GM10266 (cell line): Measurements from ENCODE around the gene TRIO.

Experiments
- DNase-seq: peaks from one replicate; pipeline ENCODE4 v3.0.0; 2012; ENCODE audit errors: extremely low spot score
- TF ChIP-seq, protein P1 (sequence below): IDR thresholded peaks from 2 replicates; pipeline ENCODE4 v1.5.1; 2012; ENCODE audit warnings: mild to moderate bottlenecking, low read depth; ENCODE audit not compliant: control insufficient read depth, insufficient read depth; ENCODE audit errors: missing control alignments

Gene TRIO

DNA sequence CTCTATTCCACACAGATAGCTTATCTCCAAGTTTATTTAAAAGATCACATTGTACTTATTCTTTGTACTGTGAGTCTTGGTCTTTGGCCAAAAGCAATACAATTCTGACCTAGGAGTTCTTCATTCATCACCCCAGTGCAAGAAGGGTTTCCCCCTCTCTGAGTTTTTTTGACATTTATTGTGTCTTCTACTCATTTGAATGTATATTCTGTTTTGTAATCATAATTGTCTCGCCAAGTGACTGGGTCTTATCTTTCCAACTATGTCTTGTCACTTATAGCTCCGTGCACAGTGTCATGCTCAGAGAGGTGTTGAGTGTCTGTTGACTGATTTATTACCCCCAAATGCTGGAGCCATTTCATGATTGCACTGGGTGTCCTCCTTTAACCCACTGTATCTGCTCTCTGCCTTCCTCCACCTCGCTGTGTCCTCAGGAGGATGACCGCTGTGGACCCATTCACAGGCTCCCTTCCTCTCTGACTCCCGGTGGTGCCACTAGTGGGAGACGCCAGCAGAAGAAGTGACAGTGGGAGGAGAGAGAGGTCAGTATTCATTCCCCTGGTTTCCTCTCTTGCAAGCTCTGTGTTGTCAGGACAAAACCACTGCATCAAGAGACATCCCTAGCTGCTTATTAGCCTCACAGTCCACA, 11.2 kb upstream of the TRIO start:
- no peak for DNase-seq
- TF ChIP-seq, protein P1, sequence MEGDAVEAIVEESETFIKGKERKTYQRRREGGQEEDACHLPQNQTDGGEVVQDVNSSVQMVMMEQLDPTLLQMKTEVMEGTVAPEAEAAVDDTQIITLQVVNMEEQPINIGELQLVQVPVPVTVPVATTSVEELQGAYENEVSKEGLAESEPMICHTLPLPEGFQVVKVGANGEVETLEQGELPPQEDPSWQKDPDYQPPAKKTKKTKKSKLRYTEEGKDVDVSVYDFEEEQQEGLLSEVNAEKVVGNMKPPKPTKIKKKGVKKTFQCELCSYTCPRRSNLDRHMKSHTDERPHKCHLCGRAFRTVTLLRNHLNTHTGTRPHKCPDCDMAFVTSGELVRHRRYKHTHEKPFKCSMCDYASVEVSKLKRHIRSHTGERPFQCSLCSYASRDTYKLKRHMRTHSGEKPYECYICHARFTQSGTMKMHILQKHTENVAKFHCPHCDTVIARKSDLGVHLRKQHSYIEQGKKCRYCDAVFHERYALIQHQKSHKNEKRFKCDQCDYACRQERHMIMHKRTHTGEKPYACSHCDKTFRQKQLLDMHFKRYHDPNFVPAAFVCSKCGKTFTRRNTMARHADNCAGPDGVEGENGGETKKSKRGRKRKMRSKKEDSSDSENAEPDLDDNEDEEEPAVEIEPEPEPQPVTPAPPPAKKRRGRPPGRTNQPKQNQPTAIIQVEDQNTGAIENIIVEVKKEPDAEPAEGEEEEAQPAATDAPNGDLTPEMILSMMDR = no peak

DNA sequence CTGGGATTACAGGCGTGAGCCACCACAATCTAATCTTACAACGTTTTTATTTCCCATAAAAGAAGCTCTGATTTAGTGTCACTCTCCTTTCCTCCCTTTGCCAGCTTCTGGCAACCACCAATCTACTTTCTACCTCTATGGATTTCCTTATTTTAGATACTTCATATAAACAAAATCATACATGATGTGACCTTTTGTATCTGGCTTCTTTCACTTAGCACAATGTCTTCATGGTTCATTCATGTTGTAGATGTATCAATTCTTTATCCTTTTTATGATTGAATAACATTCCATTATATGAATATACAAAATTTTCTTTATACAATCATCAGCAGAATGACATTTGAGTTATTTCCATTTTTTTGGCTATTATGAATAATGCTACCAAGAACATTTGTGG, 9.7 kb upstream of the TRIO start:
- no peak for DNase-seq
- TF ChIP-seq, protein P1 = no peak

DNA sequence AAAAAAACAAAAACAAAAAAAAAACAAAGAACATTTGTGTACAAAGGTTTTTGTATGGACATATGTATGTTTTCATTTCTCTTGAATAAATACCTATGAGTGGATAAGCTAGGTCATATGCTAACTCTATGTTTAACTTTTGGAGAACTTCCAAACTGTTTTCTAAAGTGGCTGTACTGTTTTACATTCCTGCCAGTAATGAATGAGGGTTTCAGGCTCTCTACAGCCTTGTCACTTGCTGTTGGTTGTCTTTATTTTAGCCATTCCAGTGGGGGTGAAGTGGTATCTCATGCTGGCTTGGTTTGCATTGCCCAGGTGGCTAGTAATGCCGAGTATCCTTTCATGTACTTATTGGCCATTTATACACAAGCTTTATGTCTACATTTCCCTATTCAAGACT, 9.1 kb upstream of the TRIO start:
- TF ChIP-seq, protein P1 = no peak
- DNase-seq = no peak

DNA sequence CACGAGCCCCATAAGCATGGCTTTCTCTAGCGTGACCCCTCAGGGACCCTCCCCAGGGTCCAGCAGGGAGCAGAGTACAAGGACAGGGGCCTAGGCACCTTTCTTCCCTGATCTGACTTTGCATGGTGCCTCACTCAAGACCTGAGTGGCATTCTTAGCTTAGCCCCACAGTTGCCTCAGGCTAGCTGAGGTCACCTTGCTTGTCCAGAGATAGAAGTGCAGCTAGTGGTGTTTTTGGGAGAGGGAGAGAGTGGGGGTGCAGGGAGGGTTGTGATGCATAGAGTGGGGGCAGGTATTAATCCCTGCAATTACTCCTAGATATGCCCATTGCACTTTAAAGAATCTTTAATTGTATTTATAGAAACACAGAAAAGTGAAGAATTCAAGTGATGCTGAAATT, 8.4 kb upstream of the TRIO start:
- DNase-seq = no peak
- TF ChIP-seq, protein P1 = no peak

DNA sequence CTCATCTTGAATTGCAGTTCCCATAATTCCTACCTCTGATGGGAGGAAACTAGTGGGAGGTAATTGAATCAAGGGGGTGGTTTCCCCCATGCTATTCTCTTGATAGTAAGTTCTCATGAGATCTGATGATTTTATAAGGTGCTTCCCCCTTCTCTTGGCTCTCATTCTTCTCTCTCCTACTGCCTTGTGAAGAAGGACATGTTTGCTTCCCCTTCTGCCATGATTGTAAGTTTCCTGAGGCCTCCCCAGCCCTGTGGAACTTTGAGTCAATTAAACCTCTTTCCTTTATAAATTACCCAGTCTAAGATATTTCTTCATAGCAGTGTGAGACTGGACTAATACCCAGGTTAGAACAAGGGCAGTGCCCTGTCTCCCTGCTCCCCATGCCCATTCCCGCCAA, 7.5 kb upstream of the TRIO start:
- DNase-seq = no peak
- TF ChIP-seq, protein P1 = no peak

DNA sequence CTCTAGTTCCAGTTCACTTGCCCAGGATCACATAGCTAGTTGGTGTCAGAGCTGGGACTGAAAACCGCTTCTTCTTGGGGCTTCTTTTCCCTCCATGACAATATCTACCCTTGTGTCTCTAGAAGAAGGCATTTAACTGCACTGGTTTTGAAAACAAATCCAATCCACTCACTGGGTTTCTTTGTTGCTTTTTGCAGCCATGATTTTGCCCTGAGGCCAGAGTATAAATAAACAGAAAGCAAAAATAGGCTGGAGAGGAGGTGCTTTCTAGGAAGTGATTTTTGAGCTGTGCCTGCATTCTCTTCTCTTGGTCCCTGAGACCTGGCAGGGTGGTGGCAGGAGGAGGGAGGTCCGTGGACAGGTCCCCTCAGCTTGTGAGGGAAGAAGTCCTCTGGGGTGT, 6.9 kb upstream of the TRIO start:
- TF ChIP-seq, protein P1 = no peak
- DNase-seq = no peak

DNA sequence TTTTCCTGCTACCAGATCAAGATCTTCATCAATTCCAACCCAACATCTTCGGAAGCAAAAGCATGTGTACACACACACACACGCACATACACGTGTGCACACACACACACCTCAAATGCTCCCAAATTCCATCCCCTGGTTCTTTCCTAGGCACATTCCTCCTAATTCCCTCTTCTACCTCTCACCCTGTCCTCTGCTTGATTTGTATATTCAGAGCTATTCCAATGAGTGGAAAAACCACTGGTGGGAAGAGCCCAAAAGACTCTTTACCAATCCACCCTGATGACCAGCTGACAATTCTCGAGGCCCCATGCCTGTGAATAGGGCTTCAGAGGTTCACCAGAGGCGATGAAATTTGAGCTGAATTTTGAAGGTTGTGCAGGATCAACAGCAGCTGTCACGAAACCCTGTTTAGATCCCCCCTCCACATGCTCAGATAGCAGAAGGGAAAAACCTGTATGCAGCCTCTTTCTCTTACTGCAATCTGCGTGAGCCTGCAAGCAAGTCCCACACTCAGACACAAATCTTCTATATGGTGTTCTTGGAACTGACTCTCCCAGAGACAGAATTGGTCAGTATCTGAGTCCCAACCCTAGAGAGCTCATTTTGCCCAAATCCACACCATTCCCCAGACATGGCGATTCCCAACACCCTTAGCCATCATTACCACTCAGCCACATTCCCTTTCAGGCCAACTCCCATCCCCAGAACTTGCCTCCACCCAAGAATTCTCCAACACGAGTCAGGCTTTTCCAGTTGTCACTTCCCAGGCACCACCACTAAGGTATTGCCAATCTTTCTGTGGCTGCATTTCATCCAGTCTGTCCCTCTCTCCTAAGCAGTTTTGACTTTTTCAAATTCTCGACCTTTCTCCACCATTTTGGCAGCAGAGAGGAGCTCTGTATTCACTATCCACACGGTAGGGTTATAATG, 4.3 kb upstream of the TRIO start:
- DNase-seq = no peak
- TF ChIP-seq, protein P1 = no peak
